ENCODE measurements around the gene TXNDC15.
"Not testable (repeated sequence)": the region's sequence is repeated elsewhere in the genome, so short reads cannot be mapped to it uniquely, and the experiment has no call there.

TXNDC15 gene

DNA sequence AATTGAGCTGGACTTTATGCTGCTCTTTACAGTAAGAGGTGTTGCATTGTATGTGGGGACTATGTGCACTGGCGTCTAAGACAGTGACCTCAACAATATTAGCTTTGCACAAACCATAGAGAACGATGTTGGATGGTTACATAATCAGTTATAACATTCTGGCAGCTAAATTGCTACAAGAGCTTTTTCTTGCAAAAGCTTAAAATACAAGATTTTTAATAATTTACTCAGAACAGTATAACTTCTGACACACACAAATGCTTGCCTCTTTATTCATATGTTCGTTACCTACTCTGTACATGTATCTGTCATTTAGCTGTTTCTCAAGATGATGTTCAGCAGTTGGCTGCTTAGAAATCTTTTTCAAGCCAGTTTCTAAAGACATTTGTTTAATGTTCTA lies 16.8 kb upstream of the TXNDC15 start:
- TF ChIP-seq, protein P1, sequence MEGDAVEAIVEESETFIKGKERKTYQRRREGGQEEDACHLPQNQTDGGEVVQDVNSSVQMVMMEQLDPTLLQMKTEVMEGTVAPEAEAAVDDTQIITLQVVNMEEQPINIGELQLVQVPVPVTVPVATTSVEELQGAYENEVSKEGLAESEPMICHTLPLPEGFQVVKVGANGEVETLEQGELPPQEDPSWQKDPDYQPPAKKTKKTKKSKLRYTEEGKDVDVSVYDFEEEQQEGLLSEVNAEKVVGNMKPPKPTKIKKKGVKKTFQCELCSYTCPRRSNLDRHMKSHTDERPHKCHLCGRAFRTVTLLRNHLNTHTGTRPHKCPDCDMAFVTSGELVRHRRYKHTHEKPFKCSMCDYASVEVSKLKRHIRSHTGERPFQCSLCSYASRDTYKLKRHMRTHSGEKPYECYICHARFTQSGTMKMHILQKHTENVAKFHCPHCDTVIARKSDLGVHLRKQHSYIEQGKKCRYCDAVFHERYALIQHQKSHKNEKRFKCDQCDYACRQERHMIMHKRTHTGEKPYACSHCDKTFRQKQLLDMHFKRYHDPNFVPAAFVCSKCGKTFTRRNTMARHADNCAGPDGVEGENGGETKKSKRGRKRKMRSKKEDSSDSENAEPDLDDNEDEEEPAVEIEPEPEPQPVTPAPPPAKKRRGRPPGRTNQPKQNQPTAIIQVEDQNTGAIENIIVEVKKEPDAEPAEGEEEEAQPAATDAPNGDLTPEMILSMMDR (IDR thresholded peaks at IDR 0.05; ENCODE audit: control insufficient read depth, extremely low read depth, insufficient read depth): no peak
- no peak for DNase-seq (ENCODE audit: low read depth)

DNA sequence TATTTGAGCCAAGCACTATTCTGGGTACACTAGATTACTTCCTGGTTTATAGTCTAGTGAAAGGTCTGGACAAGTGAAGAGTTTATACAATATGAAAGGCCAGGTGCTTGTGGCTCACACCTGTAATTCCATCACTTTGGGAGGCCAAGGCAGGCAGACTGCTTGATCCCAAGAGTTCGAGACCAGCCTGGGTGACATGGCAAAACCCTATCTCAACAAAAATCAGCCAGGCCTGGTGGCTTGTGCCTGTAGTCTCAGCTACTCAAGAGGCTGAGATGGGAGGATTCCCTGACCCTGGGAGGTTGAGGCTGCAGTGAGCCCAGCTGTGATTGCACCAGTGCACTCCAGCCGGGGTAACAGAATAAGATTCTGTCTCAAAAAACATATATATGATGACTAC lies 9.5 kb upstream of the TXNDC15 start:
- DNase-seq (ENCODE audit: low read depth): no peak
- TF ChIP-seq, protein P1 (IDR thresholded peaks at IDR 0.05; ENCODE audit: control insufficient read depth, extremely low read depth, insufficient read depth): no peak

More for the DNA sequence above, 16.8 kb upstream of the TXNDC15 start:
- H3K4me3 ChIP-seq (ENCODE audit: low read depth, low read length): no peak overlapping the region

DNA sequence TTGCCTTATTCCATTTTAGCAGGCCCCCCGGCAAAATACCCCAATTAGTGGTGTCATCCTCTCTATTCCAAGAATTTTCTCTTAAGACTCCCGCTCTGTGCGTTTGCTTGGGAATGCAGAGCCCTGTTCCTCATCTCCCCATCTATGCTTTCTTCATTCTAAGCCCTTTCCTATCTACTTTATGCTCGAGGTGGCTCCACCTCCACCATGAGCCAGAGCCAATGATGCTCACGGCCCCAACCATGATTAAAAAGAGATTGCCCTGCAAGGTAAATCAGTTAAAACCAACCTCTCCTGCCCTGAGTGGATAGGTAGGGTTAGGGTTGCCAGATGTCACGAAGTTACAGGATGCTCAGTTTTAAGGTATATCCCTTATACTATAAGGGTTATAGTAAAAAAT lies 677 bp upstream of the TXNDC15 start:
- TF ChIP-seq, protein P1 (IDR thresholded peaks at IDR 0.05; ENCODE audit: control insufficient read depth, extremely low read depth, insufficient read depth): no peak
- no peak overlapping the region; the same call in 1 of the 2 replicates for H3K4me3 ChIP-seq (ENCODE audit: low read depth, low read length)
- no peak for DNase-seq (ENCODE audit: low read depth)

More for the DNA sequence above, 9.5 kb upstream of the TXNDC15 start:
- no peak overlapping the region for H3K4me3 ChIP-seq (ENCODE audit: low read depth, low read length)

DNA sequence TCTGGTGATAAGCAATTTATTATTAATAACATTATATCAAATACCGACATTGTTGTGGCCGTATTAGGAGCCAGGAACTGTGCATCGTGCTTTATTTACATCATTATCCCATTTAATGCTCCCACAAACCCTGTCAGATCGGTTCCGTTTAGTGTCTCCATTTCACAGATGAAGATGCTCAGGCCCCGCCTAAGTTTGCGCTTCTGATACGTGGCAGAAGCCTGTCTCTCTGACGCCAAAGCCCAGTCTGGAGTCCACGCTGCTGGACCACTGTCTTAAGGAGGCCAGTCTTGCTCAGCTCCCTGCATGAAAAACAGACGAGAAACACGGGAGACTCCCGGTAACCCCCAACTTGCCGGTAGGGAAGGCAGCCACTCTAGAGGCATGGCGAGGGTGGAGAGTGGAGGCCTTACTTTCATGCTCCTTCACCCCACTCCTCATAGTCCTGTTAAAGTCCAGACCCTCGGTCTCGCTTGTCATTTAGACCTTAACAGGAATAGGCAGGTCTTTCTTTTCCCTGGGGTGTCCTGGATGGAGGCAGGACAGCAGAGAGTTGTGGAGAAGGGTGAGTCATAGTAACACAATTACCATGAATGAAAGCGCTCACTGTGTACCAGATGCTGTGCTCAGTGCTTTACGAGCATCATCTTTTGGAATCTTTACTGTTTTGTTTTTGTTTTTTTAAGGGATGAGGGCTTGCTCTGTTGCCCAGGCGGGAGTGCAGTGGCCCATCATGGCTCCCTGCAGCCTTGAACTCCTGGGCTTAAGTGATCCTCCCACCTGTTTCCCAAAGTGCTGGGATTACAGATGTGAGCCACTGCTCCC lies 872 bp downstream of the TXNDC15 start:
- peak overlapping the region; percentile 75 for H3K4me3 ChIP-seq (ENCODE audit: low read depth, low read length)
- TF ChIP-seq, protein P1 (IDR thresholded peaks at IDR 0.05; ENCODE audit: control insufficient read depth, extremely low read depth, insufficient read depth): no peak
- no peak for DNase-seq (ENCODE audit: low read depth)

DNA sequence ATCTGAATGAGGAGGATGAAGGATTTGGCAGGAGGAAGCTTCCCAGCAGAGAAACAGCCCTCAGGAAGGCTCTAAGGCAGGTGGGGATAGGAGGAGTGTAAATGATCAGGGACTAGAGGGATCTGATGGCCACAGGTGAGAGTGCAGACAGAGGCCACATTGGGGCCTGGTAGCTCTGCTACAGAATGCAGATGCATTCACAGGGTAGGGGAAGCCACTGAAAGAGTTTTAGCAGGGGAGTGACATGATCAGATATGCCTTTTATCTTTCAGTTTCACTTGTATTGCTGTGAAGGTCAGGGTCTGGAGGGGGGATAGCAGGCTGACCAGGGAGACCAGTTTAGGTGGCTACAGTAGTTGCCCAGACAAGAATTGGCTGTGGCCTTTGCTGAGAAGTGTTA lies 3.0 kb downstream of the TXNDC15 start:
- DNase-seq (ENCODE audit: low read depth): no peak
- TF ChIP-seq, protein P1 (IDR thresholded peaks at IDR 0.05; ENCODE audit: control insufficient read depth, extremely low read depth, insufficient read depth): no peak
- no peak overlapping the region for H3K4me3 ChIP-seq (ENCODE audit: low read depth, low read length)

DNA sequence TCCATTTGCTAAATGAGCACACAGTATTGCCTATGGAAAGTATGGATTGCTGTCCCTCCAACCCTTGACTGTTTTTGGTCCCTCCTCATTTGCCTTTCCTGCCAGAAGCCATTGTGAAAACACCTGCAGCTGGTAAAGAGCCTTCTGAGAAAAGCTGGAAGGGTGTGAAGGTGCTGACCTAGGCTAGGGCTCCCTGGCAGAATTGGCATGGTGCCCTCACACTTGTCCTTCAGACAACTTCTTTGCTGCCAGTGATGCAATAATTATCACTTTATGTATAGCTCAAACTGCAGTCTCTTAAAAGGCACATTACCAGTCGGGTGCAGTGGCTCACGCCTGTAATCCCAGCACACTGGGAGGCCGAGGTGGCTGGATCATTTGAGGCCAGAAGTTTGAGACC lies 4.2 kb downstream of the TXNDC15 start:
- no peak overlapping the region for H3K4me3 ChIP-seq (ENCODE audit: low read depth, low read length)
- no peak for DNase-seq (ENCODE audit: low read depth)
- TF ChIP-seq, protein P1 (IDR thresholded peaks at IDR 0.05; ENCODE audit: control insufficient read depth, extremely low read depth, insufficient read depth): no peak

DNA sequence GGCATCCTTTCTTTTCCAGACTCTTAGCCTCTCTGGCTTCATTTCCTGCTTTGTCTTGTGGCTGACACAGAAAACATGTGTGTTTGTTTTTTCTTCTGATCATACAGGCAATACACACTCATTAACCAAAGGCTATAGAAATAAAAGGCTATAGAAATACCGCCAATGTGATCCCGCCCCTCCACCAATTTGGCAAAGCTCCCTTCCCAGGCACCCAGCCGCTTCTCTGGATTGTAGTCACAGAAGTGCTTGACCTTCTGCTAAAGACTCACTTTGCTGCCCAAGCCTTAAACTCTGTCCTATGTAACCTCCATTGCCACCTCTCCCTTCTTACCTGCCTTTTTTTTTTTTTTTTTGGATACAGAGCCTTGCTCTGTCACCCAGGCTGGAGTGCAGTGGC lies 5.3 kb downstream of the TXNDC15 start:
- H3K4me3 ChIP-seq (ENCODE audit: low read depth, low read length): no peak overlapping the region
- TF ChIP-seq, protein P1 (IDR thresholded peaks at IDR 0.05; ENCODE audit: control insufficient read depth, extremely low read depth, insufficient read depth): no peak
- DNase-seq (ENCODE audit: low read depth): no peak

DNA sequence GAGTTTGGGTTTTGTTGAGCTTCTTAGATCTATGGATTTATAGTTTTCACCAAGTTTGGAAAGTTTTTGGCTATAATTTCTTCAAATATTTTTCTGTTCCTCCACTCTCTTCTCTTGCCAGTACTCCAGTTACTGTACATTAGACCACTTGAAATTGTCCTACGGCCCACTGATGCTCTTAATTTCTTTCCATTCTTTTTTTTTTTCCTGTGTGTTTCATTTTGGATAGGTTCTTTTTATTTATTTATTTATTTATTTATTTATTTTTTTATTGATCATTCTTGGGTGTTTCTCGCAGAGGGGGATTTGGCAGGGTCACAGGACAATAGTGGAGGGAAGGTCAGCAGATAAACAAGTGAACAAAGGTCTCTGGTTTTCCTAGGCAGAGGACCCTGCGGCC lies 6.8 kb downstream of the TXNDC15 start:
- not testable (repeated sequence) for H3K4me3 ChIP-seq (ENCODE audit: low read depth, low read length); DNase-seq (ENCODE audit: low read depth)

DNA sequence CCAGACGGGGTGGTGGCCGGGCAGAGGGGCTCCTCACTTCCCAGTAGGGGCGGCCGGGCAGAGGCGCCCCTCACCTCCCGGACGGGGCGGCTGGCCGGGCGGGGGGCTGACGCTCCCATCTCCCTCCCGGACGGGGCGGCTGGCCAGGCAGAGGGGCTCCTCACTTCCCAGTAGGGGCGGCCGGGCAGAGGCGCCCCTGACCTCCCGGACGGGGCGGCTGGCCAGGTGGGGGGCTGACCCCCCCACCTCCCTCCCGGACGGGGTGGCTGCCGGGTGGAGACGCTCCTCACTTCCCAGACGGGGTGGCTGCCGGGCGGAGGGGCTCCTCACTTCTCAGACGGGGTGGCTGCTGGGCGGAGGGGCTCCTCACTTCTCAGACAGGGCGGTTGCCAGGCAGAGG lies 7.5 kb downstream of the TXNDC15 start:
- DNase-seq (ENCODE audit: low read depth); H3K4me3 ChIP-seq (ENCODE audit: low read depth, low read length): not testable (repeated sequence)
